GM21515 (cell line): ENCODE data around the gene SDR9C7.
"Not testable (repeated sequence)": the region's sequence is repeated elsewhere in the genome, so short reads cannot be mapped to it uniquely, and the experiment has no call there.

Source experiments
- ATAC-seq: cut with Tn5 transposase; IDR thresholded peaks from one replicate; pipeline ENCODE4 v1.9.1; 2021; ENCODE audit not compliant: unreplicated experiment

The SDR9C7 gene

GRCh38 chr12:56933826-56934625 lies at the start of gene SDR9C7:
SDR9C7 (minus strand) TSS chr12:56934408; CDS start chr12:56934261, 147 bp downstream.
- ATAC-seq = no peak

GRCh38 chr12:56983386-56983785 lies 49.2 kb upstream of the SDR9C7 start:
- ATAC-seq = no peak

GRCh38 chr12:56982578-56983236 lies 48.5 kb upstream of the SDR9C7 start:
- ATAC-seq = not testable (repeated sequence)

DNA sequence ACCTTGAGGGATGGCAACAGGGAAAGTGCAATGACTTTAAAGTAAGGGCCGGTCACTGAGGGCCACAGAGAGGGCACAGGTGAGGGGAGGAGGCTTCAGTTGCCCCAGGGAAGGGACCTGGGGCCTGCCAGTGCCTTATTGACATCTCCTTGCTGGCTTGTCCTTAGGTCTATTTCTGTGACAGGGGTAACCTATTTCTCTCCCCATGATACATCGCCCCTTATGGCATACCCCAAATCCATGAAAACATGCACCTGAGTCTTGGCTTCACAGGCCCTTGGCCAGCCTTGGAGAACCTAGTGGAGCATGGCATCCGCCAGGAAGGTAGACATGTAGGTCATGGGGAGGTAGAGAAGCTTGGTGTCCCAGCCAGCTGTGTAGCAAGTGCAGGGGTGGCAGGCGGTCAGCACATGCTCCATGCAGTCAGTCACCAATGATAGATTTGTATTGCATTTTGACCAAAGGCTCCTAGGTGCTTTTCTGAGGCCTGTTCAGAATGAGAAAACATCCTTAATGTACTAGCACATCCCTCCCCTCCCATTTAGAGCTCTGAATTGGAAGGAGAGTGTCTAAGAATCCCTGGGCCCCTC lies 46.8 kb upstream of the SDR9C7 start:
- no peak for ATAC-seq

GRCh38 chr12:56980268-56980667 lies 46.1 kb upstream of the SDR9C7 start:
- no peak for ATAC-seq

DNA sequence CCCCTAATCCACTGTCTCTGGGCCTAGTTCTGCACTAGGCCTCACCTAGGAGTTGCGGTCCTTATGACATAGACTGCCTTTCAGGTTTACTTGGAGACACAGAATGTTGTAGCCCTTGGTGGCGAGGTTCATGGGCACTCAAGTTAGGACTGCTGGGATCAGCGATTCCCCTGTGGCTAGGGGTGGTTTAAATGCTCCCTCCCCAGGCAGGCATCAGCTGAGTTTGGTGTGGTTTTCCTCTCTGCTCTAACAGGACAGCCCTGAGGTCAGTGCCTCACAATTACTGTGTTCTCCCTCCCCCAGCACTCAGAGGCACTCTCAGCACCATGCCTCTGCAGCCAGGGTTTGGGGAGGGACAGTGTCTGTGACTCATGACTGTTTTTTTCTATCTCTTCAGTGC lies 45.4 kb upstream of the SDR9C7 start:
- ATAC-seq = no peak

DNA sequence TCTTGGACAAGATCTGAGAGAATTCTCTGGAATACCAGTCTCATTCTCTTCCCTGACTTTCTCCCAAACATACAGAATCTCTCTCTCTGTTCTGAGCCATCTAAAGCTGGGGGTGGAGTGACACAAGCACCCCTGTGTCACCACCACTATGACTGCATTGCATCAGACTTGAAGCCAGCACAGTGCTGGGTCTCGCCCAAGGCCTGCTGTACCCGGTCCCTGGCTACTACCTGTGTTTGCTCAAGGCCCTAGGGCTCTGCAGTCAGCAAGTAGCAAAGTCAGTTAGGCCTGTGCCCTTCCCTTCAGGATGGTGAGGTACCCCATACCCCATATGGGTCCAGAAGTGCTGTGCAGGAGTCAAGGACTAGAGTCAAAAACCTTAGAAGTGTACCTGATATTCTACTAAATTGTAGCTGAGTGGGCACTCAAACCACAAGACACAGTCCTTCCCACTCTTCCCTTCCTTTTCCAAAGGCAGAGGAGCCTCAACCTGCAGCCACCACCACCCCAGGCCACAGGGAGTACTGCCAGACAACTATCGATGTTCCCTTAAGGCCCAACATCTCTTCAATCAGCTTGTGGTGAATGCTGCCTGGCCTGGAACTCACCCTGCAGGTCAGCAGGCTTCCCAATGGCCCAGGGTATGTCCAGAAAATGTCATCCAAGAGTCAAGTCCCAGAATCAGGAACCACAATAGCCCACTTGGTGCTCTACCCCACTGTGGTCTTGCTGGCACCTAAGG lies 44.4 kb upstream of the SDR9C7 start:
- no peak for ATAC-seq

- ATAC-seq = not testable (repeated sequence)
Observed at GRCh38 chr12:56977361-56977760, 43.2 kb upstream of the SDR9C7 start.

GRCh38 chr12:56974224-56974623 lies 40.0 kb upstream of the SDR9C7 start:
- ATAC-seq = not testable (repeated sequence)

DNA sequence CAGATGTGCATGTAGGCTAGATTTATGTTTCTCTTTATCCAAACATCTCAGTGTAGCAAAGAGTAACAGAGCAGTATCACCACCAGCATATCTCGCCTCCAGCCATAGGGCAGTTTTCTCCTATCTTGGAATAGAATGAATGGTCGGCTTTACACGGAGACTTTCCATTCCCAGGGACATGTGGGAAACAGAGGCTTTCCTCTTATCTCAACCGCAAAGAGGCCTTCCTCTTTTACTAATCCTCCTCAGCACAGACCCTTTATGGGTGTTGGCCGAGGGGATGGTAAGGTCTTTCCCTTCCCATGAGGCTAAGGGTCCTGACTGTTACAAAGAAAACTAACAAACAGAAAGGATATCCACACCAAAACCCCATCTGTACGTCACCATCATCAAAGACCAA lies 34.7 kb upstream of the SDR9C7 start:
- not testable (repeated sequence) for ATAC-seq

GRCh38 chr12:56965997-56966642 lies 31.9 kb upstream of the SDR9C7 start:
- ATAC-seq = not testable (repeated sequence)

GRCh38 chr12:56965124-56965523 lies 30.9 kb upstream of the SDR9C7 start:
- not testable (repeated sequence) for ATAC-seq

- not testable (repeated sequence) for ATAC-seq
Observed at GRCh38 chr12:56963557-56963956, 29.3 kb upstream of the SDR9C7 start.

- not testable (repeated sequence) for ATAC-seq
Observed at GRCh38 chr12:56962247-56962646, 28.0 kb upstream of the SDR9C7 start.

DNA sequence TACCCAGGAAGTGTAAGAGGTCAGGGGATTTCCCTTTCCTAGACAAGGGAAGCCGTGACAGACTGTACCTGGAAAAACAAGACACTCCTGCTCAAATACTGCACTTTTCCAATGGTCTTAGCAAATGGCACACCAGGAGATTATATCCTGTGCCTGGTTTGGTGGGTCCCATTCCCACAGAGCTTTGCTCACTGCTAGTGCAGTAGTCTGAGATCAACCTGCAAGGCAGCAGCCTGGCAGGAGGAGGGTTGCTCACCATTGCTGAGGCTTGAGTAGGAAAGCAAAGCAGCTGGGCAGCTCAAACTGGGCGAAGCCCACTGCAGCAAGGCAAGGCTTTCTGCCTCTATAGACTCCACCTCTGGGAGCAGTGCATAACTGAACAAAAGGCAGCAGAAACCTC lies 24.2 kb upstream of the SDR9C7 start:
- ATAC-seq = no peak

DNA sequence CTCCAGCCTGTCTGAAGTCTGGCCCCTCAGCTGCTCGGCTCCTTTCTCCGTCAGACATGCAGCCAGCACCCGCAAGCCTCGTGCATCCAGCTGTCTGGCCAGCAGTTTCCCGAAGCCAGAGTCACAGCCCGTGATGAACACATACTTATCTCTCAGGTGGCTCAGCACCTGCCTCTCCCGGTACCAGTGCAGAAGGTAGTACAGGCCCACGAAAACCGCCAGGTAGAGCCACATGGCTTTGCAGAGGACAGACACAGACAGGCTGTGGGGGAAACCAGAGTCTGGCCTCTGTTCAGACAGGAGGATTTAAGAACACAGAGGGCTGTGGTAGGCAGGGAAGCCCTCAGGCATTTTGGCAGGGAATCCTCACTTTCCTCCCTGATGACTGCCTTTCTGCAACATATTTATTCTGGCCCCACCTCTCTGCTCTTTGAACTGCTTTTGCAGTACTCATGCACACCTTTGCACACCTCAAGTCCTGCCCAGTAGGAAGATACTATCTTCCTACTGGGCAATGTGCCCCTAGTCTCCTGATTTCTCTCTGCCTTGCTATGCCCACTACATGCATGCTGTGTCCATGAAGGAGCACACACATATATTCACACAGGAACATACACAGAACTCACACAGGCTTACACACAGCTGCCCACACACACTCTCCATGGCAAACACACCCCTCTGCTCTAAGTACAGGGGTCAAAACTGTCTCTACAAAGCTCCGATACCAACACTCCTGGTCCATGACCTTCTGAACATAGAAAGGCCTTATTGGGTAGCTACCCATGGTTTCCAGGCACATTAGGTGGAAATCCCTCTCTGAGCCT lies 23.2 kb upstream of the SDR9C7 start, which contains the start of gene RDH16:
Gene RDH16 (minus strand): TSS at position 380 of the 824 bp plus-strand sequence. CDS start 146 bp downstream, at position 234.
- no peak for ATAC-seq

DNA sequence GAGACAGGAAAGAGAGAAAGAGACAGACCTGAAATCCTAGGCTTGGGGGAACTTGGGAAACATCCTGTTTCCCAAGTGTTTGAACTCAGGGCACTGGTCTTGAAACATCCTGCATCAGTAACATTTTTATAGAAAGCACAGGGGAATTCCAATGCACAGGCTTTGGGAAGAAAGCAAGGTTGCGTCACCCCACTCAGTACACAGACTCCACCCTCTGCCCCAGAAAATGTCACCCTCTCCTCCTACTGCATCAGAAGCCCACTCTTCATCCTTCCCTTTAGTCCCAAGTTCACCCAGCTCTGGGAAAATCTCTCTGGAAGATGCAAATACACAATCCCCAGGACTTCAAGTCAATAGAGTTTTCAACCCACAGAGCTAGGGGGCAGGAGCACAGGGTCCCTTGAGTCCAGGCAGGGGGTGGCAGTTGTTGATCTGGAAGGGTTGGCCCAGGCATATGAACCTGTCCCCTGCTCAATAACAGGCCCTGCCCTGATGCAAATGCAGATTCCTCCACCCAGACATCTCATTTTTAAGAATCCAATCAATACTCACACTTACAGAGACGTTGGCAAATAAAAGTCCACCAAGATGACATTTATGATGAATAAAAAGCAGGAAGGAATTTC lies 21.5 kb upstream of the SDR9C7 start:
- ATAC-seq = no peak

- no peak for ATAC-seq
Observed at GRCh38 chr12:56954958-56955355, 20.7 kb upstream of the SDR9C7 start.
